AG09319 (cell line): ENCODE data around the gene COG4.
"Not testable (repeated sequence)": the region's sequence is repeated elsewhere in the genome, so short reads cannot be mapped to it uniquely, and the experiment has no call there.

Source experiments
- DNase-seq: peaks from one replicate; pipeline ENCODE4 v3.0.0-alpha.2; 2010; ENCODE audit warnings: low read depth; ENCODE audit errors: extremely low read depth
- CTCF ChIP-seq: IDR thresholded peaks from 2 replicates; pipeline ENCODE4 v1.5.1; 2011; ENCODE audit warnings: low read depth, mild to moderate bottlenecking, inconsistent platforms, low read length, moderate library complexity

Gene COG4

DNA sequence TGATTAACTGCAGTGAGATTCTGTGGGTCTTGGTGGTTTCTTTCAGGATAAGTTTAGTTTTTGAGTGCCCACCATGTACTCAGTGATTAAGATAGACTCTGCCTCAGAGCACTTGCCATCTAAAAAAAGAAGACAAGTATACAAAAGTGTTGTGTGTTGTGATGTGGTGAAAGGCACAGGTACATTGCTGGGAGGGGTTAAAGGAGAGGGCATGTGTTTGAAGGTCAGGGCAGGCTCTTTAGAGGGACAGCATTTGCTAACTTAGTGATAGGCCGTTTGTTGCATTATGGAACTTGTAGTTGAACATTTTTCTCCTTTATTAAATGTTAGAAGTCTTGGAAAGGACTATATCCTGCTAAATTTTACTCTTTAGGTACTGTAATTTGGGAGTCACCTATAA lies 26.7 kb upstream of the COG4 start:
- no peak for TF ChIP-seq CTCF
- no peak for DNase-seq

DNA sequence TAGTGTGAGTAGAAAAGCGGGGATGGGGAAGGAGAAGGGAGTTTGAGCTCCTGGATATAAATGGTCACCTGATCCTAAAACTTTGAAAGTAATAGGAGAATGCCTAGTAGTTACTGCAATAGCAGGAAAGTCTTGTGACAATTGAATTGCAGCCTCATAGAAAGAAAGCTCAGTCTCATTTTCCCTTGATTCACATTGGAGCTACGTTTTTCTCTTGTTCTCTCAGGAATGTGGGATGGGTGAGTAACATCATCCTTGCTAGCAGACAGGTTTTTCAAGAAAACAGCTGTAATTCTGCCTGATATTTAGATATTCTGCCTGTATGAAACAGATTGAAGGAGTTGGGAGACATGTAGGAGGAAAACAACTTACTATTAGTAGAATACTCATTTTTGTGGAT lies 25.6 kb upstream of the COG4 start:
- no peak for DNase-seq
- TF ChIP-seq CTCF = no peak

DNA sequence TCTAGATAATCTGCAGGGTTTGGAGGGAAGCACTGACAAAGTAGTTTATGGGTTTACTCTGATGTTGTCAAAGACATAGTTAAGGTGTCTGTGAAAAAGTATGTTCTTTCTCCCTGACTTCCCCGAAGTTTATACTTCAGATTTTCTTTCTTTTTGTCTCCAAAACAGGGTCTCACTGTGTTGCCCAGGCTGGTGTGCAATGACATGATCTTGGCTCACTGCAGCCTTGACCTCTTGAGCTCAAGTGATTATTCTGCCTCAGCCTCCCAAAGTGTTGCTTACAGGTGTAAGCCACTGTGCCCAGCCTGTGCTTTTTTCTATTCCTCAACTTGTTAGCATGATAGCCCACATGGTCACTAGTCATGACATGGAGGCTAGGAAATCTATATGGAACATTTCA lies 21.2 kb upstream of the COG4 start:
- DNase-seq = no peak
- TF ChIP-seq CTCF = no peak

- no peak for TF ChIP-seq CTCF
- DNase-seq = no peak
These were observed 17.6 kb upstream of the COG4 start for GRCh38 chr16:70540994-70541393.

DNA sequence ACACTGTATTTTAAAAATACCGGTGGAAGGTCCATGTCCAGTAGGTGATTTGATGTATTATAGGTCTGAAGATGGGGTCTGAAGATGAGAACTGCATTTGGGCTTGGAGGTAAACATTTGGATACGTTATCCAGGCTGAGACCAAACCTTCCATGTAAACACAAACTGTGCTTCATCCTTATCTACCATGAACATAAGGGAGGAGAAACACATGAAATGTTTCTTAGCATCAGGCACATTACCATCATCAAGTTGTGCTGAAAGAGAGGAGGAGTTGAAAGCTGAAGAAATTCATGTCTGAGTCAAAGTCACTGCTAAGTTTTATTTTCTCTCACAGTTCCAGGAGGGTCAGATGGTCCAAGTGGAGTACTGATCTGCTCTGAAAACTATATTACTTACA lies 11.6 kb upstream of the COG4 start:
- TF ChIP-seq CTCF = no peak
- DNase-seq = no peak

- not testable (repeated sequence) for DNase-seq
These were observed 6.6 kb upstream of the COG4 start for GRCh38 chr16:70529954-70530353.

GRCh38 chr16:70529051-70529777 lies 5.9 kb upstream of the COG4 start:
- TF ChIP-seq CTCF = peak; percentile 56
- peak; percentile 46 for DNase-seq
